K562 (cell line): ENCODE data around the gene DNMT3A. TPM values are rescaled to one million over a fixed set of nuclear protein-coding genes. Genes with fewer than 3 reads are reported as not detected.

ENCODE experiments used
- ATAC-seq: fragments of 200-7000 bp; cut with Tn5 transposase; 3 replicates; pipeline ENCODE4 v1.9.1; 2020; ENCODE audit warnings: moderate library complexity
- BruUV-seq: library from RNA; stranded (reverse); fragments of 400-500 nt; replicated peaks from 2 replicates; lab custom pipeline; 2021; lab: Mats Ljungman, UMichigan
- CTCF ChIA-PET: fragments of 300-600 bp; formaldehyde crosslinking; extraction: SDS; loops from one replicate; lab custom pipeline; 2021; ENCODE audit warnings: low intra/inter-chr PET ratio; lab: Yijun Ruan, JAX
- POLR2A ChIA-PET: fragments of 300-600, 350-650 bp; sonication (Branson Sonifier 250); formaldehyde crosslinking; extraction: SDS; loops from one replicate; lab custom pipeline; 2021; ENCODE audit warnings: antibody characterized with exemption, inconsistent platforms; lab: Yijun Ruan, JAX
- DNase-seq, 4 experiments: peaks; one replicate each; pipeline versions ENCODE4 v3.0.0 to v3.0.0-alpha.2; 2011 to 2018; ENCODE audit warnings: low spot score in 3 of 4, mixed read lengths in 3 of 4; ENCODE audit errors: extremely low read depth in 1 of 4
- FAIRE-seq: peaks from 2 replicates; lab custom pipeline; 2011; peaks lifted over from hg19 to GRCh38; lab: Jason Lieb, UNC
- H2AFZ ChIP-seq: 2 replicates; pipeline ENCODE4 v1.6.0; 2011; ENCODE audit warnings: low read depth, low read length, control low read depth, inconsistent platforms
- H3K27ac ChIP-seq: fragments of 200-600 bp; 3 replicates; pipeline ENCODE4 v1.8.0; 2011; ENCODE audit warnings: low read depth, mild to moderate bottlenecking, control low read depth, inconsistent platforms, low read length, moderate library complexity, mixed read lengths; ENCODE audit errors: extremely low read depth
- H3K27me3 ChIP-seq, 2 experiments: fragments of 300-600 bp in 1 of 2; 2 replicates in 1 of 2; 3 replicates in 1 of 2; pipeline versions ENCODE4 v1.6.0 to v1.8.0; 2011; ENCODE audit warnings: inconsistent platforms in 2 of 2, low read length in 2 of 2, mild to moderate bottlenecking in 1 of 2, mixed read lengths in 1 of 2, moderate library complexity in 1 of 2; ENCODE audit not compliant: control insufficient read depth in 2 of 2, insufficient read depth in 2 of 2
- H3K36me3 ChIP-seq: fragments of 300-600 bp; 3 replicates; pipeline ENCODE4 v1.8.0; 2011; ENCODE audit warnings: mild to moderate bottlenecking, low read length, inconsistent platforms; ENCODE audit not compliant: control insufficient read depth, insufficient read depth
- H3K4me1 ChIP-seq, 2 experiments: fragments of 200-600 bp in 1 of 2; replicated peaks in 1 of 2; 2 replicates in 1 of 2; 3 replicates in 1 of 2; pipeline versions ENCODE4 v1.5.1 to v1.8.0; 2011; ENCODE audit warnings: inconsistent platforms in 2 of 2, low read length in 2 of 2, mild to moderate bottlenecking in 1 of 2, mixed read lengths in 1 of 2, moderate library complexity in 1 of 2; ENCODE audit not compliant: control insufficient read depth in 2 of 2, insufficient read depth in 2 of 2
- H3K4me2 ChIP-seq: 2 replicates; pipeline ENCODE4 v1.6.1; 2011; ENCODE audit warnings: low read length, control low read depth, inconsistent platforms, mixed read lengths; ENCODE audit not compliant: insufficient read depth
- H3K4me3 ChIP-seq: fragments of 200-600 bp; sonication (generic), shearing (Covaris generic); 2 replicates; pipeline ENCODE4 v1.5.1; 2016; ENCODE audit warnings: control low read depth, inconsistent platforms
- H3K79me2 ChIP-seq: fragments of 200-600 bp; 3 replicates; pipeline ENCODE4 v1.8.0; 2011; ENCODE audit warnings: low read length, inconsistent platforms; ENCODE audit not compliant: control insufficient read depth, insufficient read depth
- H3K9ac ChIP-seq, 2 experiments: 2 replicates each; pipeline versions ENCODE4 v1.6.0 to v1.6.1; 2011; ENCODE audit warnings: low read depth in 2 of 2, low read length in 2 of 2, control low read depth in 1 of 2, inconsistent platforms in 1 of 2, mild to moderate bottlenecking in 1 of 2, mixed read lengths in 1 of 2; ENCODE audit not compliant: insufficient read depth in 1 of 2
- H3K9me1 ChIP-seq: one replicate; pipeline ENCODE4 v1.6.0; 2011; ENCODE audit warnings: inconsistent platforms, mild to moderate bottlenecking, low read length, moderate library complexity; ENCODE audit not compliant: control insufficient read depth, insufficient read depth
- H3K9me3 ChIP-seq: replicated peaks from 2 replicates; pipeline ENCODE4 v1.5.1; 2011; ENCODE audit warnings: low read depth, low read length, inconsistent platforms; ENCODE audit not compliant: control insufficient read depth, insufficient read depth
- H4K20me1 ChIP-seq: replicated peaks from 2 replicates; pipeline ENCODE4 v1.6.1; 2011; ENCODE audit warnings: low read length, inconsistent platforms, mixed read lengths; ENCODE audit not compliant: control insufficient read depth, insufficient read depth
- KLF10 ChIP-seq: fragments of 250-450 bp; sonication (Bioruptor Pico); IDR thresholded peaks from 2 replicates; pipeline ENCODE4 v1.6.1; 2021; ENCODE audit warnings: matching md5 sums
- LCOR ChIP-seq: sonication (generic); formaldehyde crosslinking; IDR thresholded peaks from 2 replicates; pipeline ENCODE4 v1.8.0; 2022; ENCODE audit warnings: mild to moderate bottlenecking, missing genetic modification reagents
- MCM5 ChIP-seq: fragments of 450-650 bp; IDR thresholded peaks from 2 replicates; pipeline ENCODE4 v1.6.1; 2016; ENCODE audit warnings: low read depth
- NFATC3 ChIP-seq: fragments of 450-650 bp; IDR thresholded peaks from 2 replicates; pipeline ENCODE4 v1.6.1; 2017; ENCODE audit warnings: mild to moderate bottlenecking
- SIN3A ChIP-seq, 2 experiments: fragments of 150-350 bp in 1 of 2; IDR thresholded peaks; 2 replicates each; pipeline ENCODE4 v1.6.1; 2011 to 2016; ENCODE audit warnings: borderline replicate concordance in 2 of 2, low read depth in 2 of 2, low read length in 2 of 2, mild to moderate bottlenecking in 2 of 2, moderate library complexity in 2 of 2; ENCODE audit not compliant: control insufficient read depth in 1 of 2
- SP2 ChIP-seq: IDR thresholded peaks from 2 replicates; pipeline ENCODE4 v1.6.1; 2011; ENCODE audit warnings: mild to moderate bottlenecking, low read depth, low read length, moderate library complexity; ENCODE audit not compliant: poor library complexity, severe bottlenecking; ENCODE audit errors: extremely low read depth
- ZFPM2 ChIP-seq: fragments of 250-450 bp; sonication (Bioruptor Pico); IDR thresholded peaks from 2 replicates; pipeline ENCODE4 v1.5.1; 2022; ENCODE audit warnings: mild to moderate bottlenecking
- ZNF140 ChIP-seq: fragments of 250-450 bp; sonication (Bioruptor Pico); IDR thresholded peaks from 2 replicates; pipeline ENCODE4 v1.8.0; 2021; ENCODE audit warnings: moderate library complexity, mild to moderate bottlenecking, inconsistent platforms
- ZNF232 ChIP-seq: sonication (generic); formaldehyde crosslinking; IDR thresholded peaks from 2 replicates; pipeline ENCODE4 v1.8.0; 2022; ENCODE audit warnings: mild to moderate bottlenecking, missing genetic modification reagents
- WGBS: fragments of 100-300 bp; shearing (Covaris generic); methylation state at CpG from one replicate; pipeline ENCODE4 v1.1.6; 2016; ENCODE audit warnings: low coverage, mixed read lengths; ENCODE audit not compliant: insufficient coverage; ENCODE audit errors: missing lambda C conversion rate; 5-methylcytosine and 5-hydroxymethylcytosine counted together
- in situ Hi-C: fragments of 300-500 bp; cut with MboI; formaldehyde crosslinking; loops from 4 replicates; pipeline ENCODE4 v1.15.0; 2018; ENCODE audit warnings: inconsistent platforms, mixed read lengths
- intact Hi-C: fragments of 100-400 bp; cut with micrococcal nuclease; formaldehyde crosslinking; loops from 2 replicates; pipeline ENCODE4 v1.14.2; 2022
- polyA plus RNA-seq, 8 experiments: library from polyadenylated mRNA; depleted of rRNA in 4 of 8; stranded (reverse) in 5 of 8; unstranded in 3 of 8; fragments of >200 nt; fragmentation: Nextera tagmentation in 2 of 8; fragmentation: Illumina TruSeq in 1 of 8; extraction: Ambion mirVana in 2 of 8; extraction: Trizol in 1 of 8; gene quantifications; 2 replicates each; pipeline versions ENCODE4 v1.2.1 to v1.2.3, GENCODE V29; 2011 to 2014; ENCODE audit warnings: inconsistent platforms in 1 of 8, missing spikeins in 1 of 8
- total RNA-seq, 7 experiments: library from RNA; depleted of rRNA in 6 of 7; stranded (reverse); fragments of >200 nt in 6 of 7; fragmentation: Illumina TruSeq in 2 of 7; extraction: Trizol in 2 of 7; gene quantifications; 2 replicates each; pipeline versions ENCODE4 v1.2.1 to v1.2.3, GENCODE V29; 2011 to 2021; ENCODE audit warnings: low replicate concordance in 1 of 7
- TF ChIP-seq, protein P1 (sequence below), 2 experiments: fragments of 450-650 bp; IDR thresholded peaks; 2 replicates each; pipeline ENCODE4 v1.6.1; 2018; ENCODE audit warnings: mild to moderate bottlenecking in 2 of 2, low read depth in 1 of 2; ENCODE audit not compliant: partially characterized antibody in 2 of 2
- TF ChIP-seq, protein P2 (sequence below): fragments of 450-650 bp; IDR thresholded peaks from one replicate; pipeline ENCODE4 v1.6.1; 2018; ENCODE audit warnings: mild to moderate bottlenecking, moderate library complexity; ENCODE audit not compliant: partially characterized antibody
- TF ChIP-seq, protein P3 (sequence below), 2 experiments: IDR thresholded peaks in 1 of 2; conservative IDR thresholded peaks in 1 of 2; 2 replicates each; pipeline ENCODE4 v1.6.1; 2016; ENCODE audit warnings: low read depth in 2 of 2, mild to moderate bottlenecking in 1 of 2, missing compliant biosample characterization in 1 of 2, missing genetic modification characterization in 1 of 2, moderate library complexity in 1 of 2

The DNMT3A gene
- total and polyA plus RNA-seq, 9 of the 15 experiments (the other 6 are each of a cell fraction or from before 2014, with no cell fraction given): 3.0 to 16.0 (median 6.1) TPM

DNA sequence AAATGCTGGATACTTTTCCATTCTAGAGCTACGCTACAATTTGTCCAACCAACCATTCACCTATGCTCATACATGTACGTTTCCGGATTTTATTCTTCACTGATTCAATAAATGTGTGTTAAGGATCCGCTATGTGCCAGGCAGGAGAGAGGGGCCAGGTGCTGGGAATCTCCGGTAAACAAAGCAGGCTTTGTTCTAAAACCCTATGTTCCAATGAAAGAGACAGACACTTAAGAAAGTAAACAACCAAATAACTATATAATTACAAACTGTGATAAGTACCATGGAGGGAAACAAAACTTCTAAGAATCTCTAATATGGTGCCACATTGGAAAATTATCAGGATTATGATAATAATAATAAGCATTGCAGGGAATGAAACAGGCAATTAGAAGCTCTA is 151.2 kb downstream of the DNMT3A start:
- Histone ChIP-seq H3K36me3 (no peaks in the 10 kb centered on the region), H3K9ac (no peak overlapping the region), H3K27me3 (peaks cover 10 to 17% of the 10 kb centered on the region in 2 experiments), H2AFZ (no peak overlapping the region), H3K79me2 (no peaks in the 10 kb centered on the region), H3K4me3 (no peak overlapping the region), H4K20me1 (no peaks in the 10 kb centered on the region), H3K4me1 (no peaks in the 10 kb centered on the region; a peak in 1 of 5 replicates), H3K9me1 (no peaks in the 10 kb centered on the region), H3K27ac (no peak overlapping the region), H3K9me3 (no peaks in the 10 kb centered on the region), H3K4me2 (no peak overlapping the region)
- in situ Hi-C loops (no loop called here), intact Hi-C loops (no loop called here)
- POLR2A ChIA-PET: no interaction called here
- BruUV-seq: no TSS peak
- FAIRE-seq (no peak), DNase-seq (no peak), ATAC-seq (no peak)
- no peak for TF ChIP-seq LCOR (CRISPR knock-in tag)
- no peak for TF ChIP-seq NFATC3
- TF ChIP-seq, protein P1, sequence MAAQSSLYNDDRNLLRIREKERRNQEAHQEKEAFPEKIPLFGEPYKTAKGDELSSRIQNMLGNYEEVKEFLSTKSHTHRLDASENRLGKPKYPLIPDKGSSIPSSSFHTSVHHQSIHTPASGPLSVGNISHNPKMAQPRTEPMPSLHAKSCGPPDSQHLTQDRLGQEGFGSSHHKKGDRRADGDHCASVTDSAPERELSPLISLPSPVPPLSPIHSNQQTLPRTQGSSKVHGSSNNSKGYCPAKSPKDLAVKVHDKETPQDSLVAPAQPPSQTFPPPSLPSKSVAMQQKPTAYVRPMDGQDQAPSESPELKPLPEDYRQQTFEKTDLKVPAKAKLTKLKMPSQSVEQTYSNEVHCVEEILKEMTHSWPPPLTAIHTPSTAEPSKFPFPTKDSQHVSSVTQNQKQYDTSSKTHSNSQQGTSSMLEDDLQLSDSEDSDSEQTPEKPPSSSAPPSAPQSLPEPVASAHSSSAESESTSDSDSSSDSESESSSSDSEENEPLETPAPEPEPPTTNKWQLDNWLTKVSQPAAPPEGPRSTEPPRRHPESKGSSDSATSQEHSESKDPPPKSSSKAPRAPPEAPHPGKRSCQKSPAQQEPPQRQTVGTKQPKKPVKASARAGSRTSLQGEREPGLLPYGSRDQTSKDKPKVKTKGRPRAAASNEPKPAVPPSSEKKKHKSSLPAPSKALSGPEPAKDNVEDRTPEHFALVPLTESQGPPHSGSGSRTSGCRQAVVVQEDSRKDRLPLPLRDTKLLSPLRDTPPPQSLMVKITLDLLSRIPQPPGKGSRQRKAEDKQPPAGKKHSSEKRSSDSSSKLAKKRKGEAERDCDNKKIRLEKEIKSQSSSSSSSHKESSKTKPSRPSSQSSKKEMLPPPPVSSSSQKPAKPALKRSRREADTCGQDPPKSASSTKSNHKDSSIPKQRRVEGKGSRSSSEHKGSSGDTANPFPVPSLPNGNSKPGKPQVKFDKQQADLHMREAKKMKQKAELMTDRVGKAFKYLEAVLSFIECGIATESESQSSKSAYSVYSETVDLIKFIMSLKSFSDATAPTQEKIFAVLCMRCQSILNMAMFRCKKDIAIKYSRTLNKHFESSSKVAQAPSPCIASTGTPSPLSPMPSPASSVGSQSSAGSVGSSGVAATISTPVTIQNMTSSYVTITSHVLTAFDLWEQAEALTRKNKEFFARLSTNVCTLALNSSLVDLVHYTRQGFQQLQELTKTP (IDR thresholded peaks at IDR 0.05; ENCODE audit: low read depth in 1 of 2, partially characterized antibody in 2 of 2): no peak
- TF ChIP-seq SP2: no peak
- no peak for TF ChIP-seq MCM5
- no peak for TF ChIP-seq ZNF140 (CRISPR knock-in tag)
- TF ChIP-seq, protein P2, sequence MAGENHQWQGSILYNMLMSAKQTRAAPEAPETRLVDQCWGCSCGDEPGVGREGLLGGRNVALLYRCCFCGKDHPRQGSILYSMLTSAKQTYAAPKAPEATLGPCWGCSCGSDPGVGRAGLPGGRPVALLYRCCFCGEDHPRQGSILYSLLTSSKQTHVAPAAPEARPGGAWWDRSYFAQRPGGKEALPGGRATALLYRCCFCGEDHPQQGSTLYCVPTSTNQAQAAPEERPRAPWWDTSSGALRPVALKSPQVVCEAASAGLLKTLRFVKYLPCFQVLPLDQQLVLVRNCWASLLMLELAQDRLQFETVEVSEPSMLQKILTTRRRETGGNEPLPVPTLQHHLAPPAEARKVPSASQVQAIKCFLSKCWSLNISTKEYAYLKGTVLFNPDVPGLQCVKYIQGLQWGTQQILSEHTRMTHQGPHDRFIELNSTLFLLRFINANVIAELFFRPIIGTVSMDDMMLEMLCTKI: no peak
- no peak for TF ChIP-seq KLF10 (CRISPR knock-in tag)
- TF ChIP-seq, protein P3, sequence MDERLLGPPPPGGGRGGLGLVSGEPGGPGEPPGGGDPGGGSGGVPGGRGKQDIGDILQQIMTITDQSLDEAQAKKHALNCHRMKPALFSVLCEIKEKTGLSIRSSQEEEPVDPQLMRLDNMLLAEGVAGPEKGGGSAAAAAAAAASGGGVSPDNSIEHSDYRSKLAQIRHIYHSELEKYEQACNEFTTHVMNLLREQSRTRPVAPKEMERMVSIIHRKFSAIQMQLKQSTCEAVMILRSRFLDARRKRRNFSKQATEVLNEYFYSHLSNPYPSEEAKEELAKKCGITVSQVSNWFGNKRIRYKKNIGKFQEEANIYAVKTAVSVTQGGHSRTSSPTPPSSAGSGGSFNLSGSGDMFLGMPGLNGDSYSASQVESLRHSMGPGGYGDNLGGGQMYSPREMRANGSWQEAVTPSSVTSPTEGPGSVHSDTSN (CRISPR knock-in tag; IDR thresholded peaks at IDR 0.05; ENCODE audit: low read depth): no peak
- TF ChIP-seq, protein P3 (tag; conservative IDR thresholded peaks at IDR 0.05; ENCODE audit: low read depth): no peak
- no peak for TF ChIP-seq ZNF232 (CRISPR knock-in tag)
- no peak for TF ChIP-seq SIN3A (IDR thresholded peaks at IDR 0.05; ENCODE audit: borderline replicate concordance in 2 of 2, control insufficient read depth in 1 of 2, low read depth in 2 of 2, low read length in 2 of 2)
- TF ChIP-seq ZFPM2 (CRISPR knock-in tag): no peak
- WGBS: 8% methylated on average over 5 of the region's 5 CpGs
- CTCF ChIA-PET: no interaction called here
